Uterus (tissue), 2 donors: ENCODE data around the gene IRF2BP2.

Experiments used
- CTCF ChIP-seq, 4 experiments: fragments of 200-600 bp in 2 of 4; fragments of 450-650 bp in 2 of 4; sonication (generic) in 2 of 4; IDR thresholded peaks; one replicate each; pipeline ENCODE4 v1.5.1; 2016 to 2019; ENCODE audit warnings: antibody characterized with exemption in 4 of 4, mild to moderate bottlenecking in 2 of 4, moderate library complexity in 1 of 4
- POLR2A ChIP-seq, 2 donors: fragments of 450-650 bp; IDR thresholded peaks; one replicate each; pipeline ENCODE4 v1.6.1; 2016; ENCODE audit warnings: antibody characterized with exemption in 2 of 2, mild to moderate bottlenecking in 1 of 2, moderate library complexity in 1 of 2

GRCh38 chr1:234593109-234593508 lies 16.9 kb downstream of the IRF2BP2 start:
- TF ChIP-seq CTCF (IDR thresholded peaks at IDR 0.05) (no peak), POLR2A (IDR thresholded peaks at IDR 0.05) (no peak)
